GM18526 (cell line): ENCODE results near the gene NLRP4.

Source experiments
- POLR2A ChIP-seq: IDR thresholded peaks from 3 replicates; pipeline ENCODE4 v1.6.1; 2011; ENCODE audit not compliant: insufficient read length; ENCODE audit errors: extremely low read depth

The NLRP4 gene

GRCh38 chr19:55913643-55914268 is 77.4 kb downstream of the NLRP4 start:
- TF ChIP-seq POLR2A, result no peak

GRCh38 chr19:55923556-55923955 is 87.2 kb downstream of the NLRP4 start:
- no peak for TF ChIP-seq POLR2A

DNA sequence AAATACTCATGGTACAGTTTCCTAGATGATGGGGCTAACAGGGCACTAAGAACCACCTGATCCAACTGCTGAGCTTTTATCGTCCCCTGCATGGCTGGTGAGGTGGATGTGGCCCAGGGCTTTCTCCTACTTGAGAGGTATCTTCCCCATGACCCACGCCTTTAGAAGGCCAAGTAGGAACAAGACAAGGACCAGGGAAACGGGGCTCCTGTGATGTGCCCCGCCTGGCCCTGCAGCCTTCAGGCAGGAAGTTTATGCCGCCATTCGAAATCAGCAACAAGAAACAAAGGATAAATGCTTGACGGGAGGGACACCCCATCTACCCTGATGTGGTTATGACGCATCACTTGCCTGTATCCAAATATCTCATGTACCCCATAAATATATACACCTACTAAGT is 91.7 kb downstream of the NLRP4 start:
- TF ChIP-seq POLR2A, result no peak

GRCh38 chr19:55930996-55931515 is 94.7 kb downstream of the NLRP4 start:
- TF ChIP-seq POLR2A, result no peak
